ENCODE results near the gene MRPL17.
A peak's percentile ranks its signal among the peaks of the same experiment; 100 is the strongest.
"Not testable (repeated sequence)": the region's sequence is repeated elsewhere in the genome, so short reads cannot be mapped to it uniquely, and the experiment has no call there.

The MRPL17 gene

GRCh38 chr11:6682936-6683861 is at the start of gene MRPL17:
MRPL17 (minus strand) TSS chr11:6683340; CDS start chr11:6683296, 44 bp downstream.
- peak; percentile 99 for DNase-seq (ENCODE audit: low spot score)

GRCh38 chr11:6727971-6728760 is 45.0 kb upstream of the MRPL17 start:
- DNase-seq (ENCODE audit: low spot score), result no peak

GRCh38 chr11:6725386-6725896 is 42.3 kb upstream of the MRPL17 start:
- DNase-seq (ENCODE audit: low spot score), result no peak

GRCh38 chr11:6724013-6724412 is 40.9 kb upstream of the MRPL17 start:
- no peak for DNase-seq (ENCODE audit: low spot score)

- DNase-seq (ENCODE audit: low spot score), result no peak
These were observed 38.2 kb upstream of the MRPL17 start for GRCh38 chr11:6721343-6721742.

GRCh38 chr11:6719576-6719975 is 36.4 kb upstream of the MRPL17 start:
- DNase-seq (ENCODE audit: low spot score), result no peak

GRCh38 chr11:6717426-6717825 is 34.3 kb upstream of the MRPL17 start:
- no peak for DNase-seq (ENCODE audit: low spot score)

- not testable (repeated sequence) for DNase-seq (ENCODE audit: low spot score)
These were observed 28.4 kb upstream of the MRPL17 start for GRCh38 chr11:6711552-6711951.

- DNase-seq (ENCODE audit: low spot score), result no peak
These were observed 25.7 kb upstream of the MRPL17 start for GRCh38 chr11:6708876-6709275.

GRCh38 chr11:6705905-6706535 is 22.9 kb upstream of the MRPL17 start:
- DNase-seq (ENCODE audit: low spot score), result peak; percentile 51

GRCh38 chr11:6703247-6704063 is 20.3 kb upstream of the MRPL17 start:
- DNase-seq (ENCODE audit: low spot score), result peak; percentile 7

- not testable (repeated sequence) for DNase-seq (ENCODE audit: low spot score)
These were observed 18.8 kb upstream of the MRPL17 start for GRCh38 chr11:6701955-6702354.

- DNase-seq (ENCODE audit: low spot score), result no peak
These were observed 12.2 kb upstream of the MRPL17 start for GRCh38 chr11:6695377-6695776.

- no peak for DNase-seq (ENCODE audit: low spot score)
These were observed 11.0 kb upstream of the MRPL17 start for GRCh38 chr11:6694229-6694535.

GRCh38 chr11:6693342-6694228 is 10.4 kb upstream of the MRPL17 start:
- DNase-seq (ENCODE audit: low spot score), result no peak

- DNase-seq (ENCODE audit: low spot score), result no peak
These were observed 9.0 kb upstream of the MRPL17 start for GRCh38 chr11:6692128-6692527.

GRCh38 chr11:6690431-6691132 is 7.4 kb upstream of the MRPL17 start:
- not testable (repeated sequence) for DNase-seq (ENCODE audit: low spot score)

- DNase-seq (ENCODE audit: low spot score), result no peak
These were observed 4.7 kb upstream of the MRPL17 start for GRCh38 chr11:6687876-6688275.

- DNase-seq (ENCODE audit: low spot score), result no peak
These were observed 2.9 kb upstream of the MRPL17 start for GRCh38 chr11:6686006-6686405.

- not testable (repeated sequence) for DNase-seq (ENCODE audit: low spot score)
These were observed 928 bp upstream of the MRPL17 start for GRCh38 chr11:6684068-6684467.

Data from germinal center (tissue), 1 donor.